ENCODE results near the gene MEIKIN.

DNA sequence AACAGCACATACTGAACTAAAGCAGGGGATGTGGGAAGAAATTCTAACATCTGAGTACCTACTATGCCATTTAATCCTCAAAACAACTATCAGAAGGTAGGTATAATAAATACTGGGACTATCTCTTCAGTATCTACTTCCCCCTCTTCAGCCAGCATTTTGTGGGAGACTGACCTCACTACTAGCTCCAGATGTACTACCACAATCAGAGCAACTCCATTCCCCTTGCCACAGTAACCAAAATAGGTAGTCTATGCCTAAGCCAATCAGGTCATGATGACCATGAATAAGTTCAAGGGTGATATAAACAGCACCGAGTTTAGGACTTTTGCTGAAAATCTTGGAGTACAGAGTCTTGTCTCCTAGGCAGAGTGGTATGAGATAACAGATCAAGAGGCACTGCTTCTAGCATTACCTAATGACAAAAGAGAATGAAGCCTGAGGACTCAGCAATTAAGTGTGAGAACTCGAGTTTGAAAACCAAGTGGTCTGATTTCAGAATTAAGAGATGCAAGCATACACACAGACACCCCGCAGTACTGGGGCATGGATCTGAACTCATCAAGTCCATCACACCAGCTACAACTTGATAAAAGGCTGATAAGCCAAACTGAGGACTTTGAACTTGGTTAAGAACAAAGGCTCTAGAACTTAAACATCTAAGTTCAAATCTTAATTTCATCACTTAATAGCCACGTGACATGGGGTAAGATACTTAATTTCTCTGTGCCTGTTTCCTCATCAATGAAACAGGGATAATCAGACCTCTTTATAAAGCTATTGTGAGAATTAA lies 158.4 kb downstream of the MEIKIN start:
- no peak for TF ChIP-seq POLR2A (IDR thresholded peaks at IDR 0.05)
- TF ChIP-seq, protein P1, sequence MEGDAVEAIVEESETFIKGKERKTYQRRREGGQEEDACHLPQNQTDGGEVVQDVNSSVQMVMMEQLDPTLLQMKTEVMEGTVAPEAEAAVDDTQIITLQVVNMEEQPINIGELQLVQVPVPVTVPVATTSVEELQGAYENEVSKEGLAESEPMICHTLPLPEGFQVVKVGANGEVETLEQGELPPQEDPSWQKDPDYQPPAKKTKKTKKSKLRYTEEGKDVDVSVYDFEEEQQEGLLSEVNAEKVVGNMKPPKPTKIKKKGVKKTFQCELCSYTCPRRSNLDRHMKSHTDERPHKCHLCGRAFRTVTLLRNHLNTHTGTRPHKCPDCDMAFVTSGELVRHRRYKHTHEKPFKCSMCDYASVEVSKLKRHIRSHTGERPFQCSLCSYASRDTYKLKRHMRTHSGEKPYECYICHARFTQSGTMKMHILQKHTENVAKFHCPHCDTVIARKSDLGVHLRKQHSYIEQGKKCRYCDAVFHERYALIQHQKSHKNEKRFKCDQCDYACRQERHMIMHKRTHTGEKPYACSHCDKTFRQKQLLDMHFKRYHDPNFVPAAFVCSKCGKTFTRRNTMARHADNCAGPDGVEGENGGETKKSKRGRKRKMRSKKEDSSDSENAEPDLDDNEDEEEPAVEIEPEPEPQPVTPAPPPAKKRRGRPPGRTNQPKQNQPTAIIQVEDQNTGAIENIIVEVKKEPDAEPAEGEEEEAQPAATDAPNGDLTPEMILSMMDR (IDR thresholded peaks at IDR 0.05): no peak

All from ovary (tissue), 3 donors.